Measurements from ENCODE around the gene CASR.

- no peak for TF ChIP-seq CTCF (IDR thresholded peaks at IDR 0.05 in 4 of 5, conservative IDR thresholded peaks at IDR 0.05 in 1 of 5)
- no peak for TF ChIP-seq POLR2A (IDR thresholded peaks at IDR 0.05)
Observed at GRCh38 chr3:122231465-122232157, 48.1 kb downstream of the CASR start.
